OCI-LY1 (cell line): Measurements from ENCODE around the gene XPO6.

Source experiments
- H2AFZ ChIP-seq: fragments of 200-600 bp; sonication (generic), shearing (Covaris generic); 2 replicates; pipeline ENCODE4 v1.6.0; 2014; ENCODE audit warnings: antibody characterized with exemption, mild to moderate bottlenecking, low read length
- H3F3A ChIP-seq: fragments of 200-600 bp; sonication (generic), shearing (Covaris generic); 2 replicates; pipeline ENCODE4 v1.6.0; 2014; ENCODE audit warnings: mild to moderate bottlenecking, antibody characterized with exemption, low read length, moderate library complexity; ENCODE audit not compliant: insufficient read depth
- H3K27ac ChIP-seq: fragments of 200-600 bp; sonication (generic); 2 replicates; pipeline ENCODE4 v1.5.1; 2014; ENCODE audit warnings: low read length, mixed run types, mild to moderate bottlenecking, low read depth; ENCODE audit not compliant: poor library complexity, severe bottlenecking
- H3K27me3 ChIP-seq: fragments of 200-600 bp; sonication (generic); 2 replicates; pipeline ENCODE4 v1.6.0; 2014; ENCODE audit warnings: antibody characterized with exemption, mild to moderate bottlenecking, low read length, moderate library complexity; ENCODE audit not compliant: insufficient read depth
- H3K36me3 ChIP-seq: fragments of 200-600 bp; sonication (generic); 2 replicates; pipeline ENCODE4 v1.6.1; 2014; ENCODE audit warnings: mild to moderate bottlenecking, antibody characterized with exemption, low read length, moderate library complexity, mixed read lengths; ENCODE audit not compliant: insufficient read depth
- H3K4me1 ChIP-seq: fragments of 200-600 bp; sonication (generic); 2 replicates; pipeline ENCODE4 v1.5.1; 2014; ENCODE audit warnings: mild to moderate bottlenecking, low read length, moderate library complexity; ENCODE audit not compliant: insufficient read depth, severe bottlenecking
- H3K4me2 ChIP-seq: fragments of 200-600 bp; sonication (generic), shearing (Covaris generic); 2 replicates; pipeline ENCODE4 v1.6.1; 2014; ENCODE audit warnings: low read length
- H3K4me3 ChIP-seq: fragments of 200-600 bp; sonication (generic); 2 replicates; pipeline ENCODE4 v1.5.1; 2014; ENCODE audit warnings: low read length, low read depth, mild to moderate bottlenecking, mixed read lengths; ENCODE audit not compliant: poor library complexity, severe bottlenecking
- H3K79me2 ChIP-seq: fragments of 200-600 bp; shearing (Covaris generic); 2 replicates; pipeline ENCODE4 v1.6.1; 2016; ENCODE audit warnings: mixed run types, low read length, mixed read lengths; ENCODE audit not compliant: insufficient read depth
- H3K9ac ChIP-seq: fragments of 200-600 bp; sonication (generic), shearing (Covaris generic); 2 replicates; pipeline ENCODE4 v1.6.1; 2014; ENCODE audit warnings: mild to moderate bottlenecking, low read length, mixed read lengths
- H3K9me2 ChIP-seq: fragments of 200-600 bp; sonication (generic), shearing (Covaris generic); 2 replicates; pipeline ENCODE4 v1.6.1; 2014; ENCODE audit warnings: low read depth, mild to moderate bottlenecking, low read length, mixed read lengths
- H3K9me3 ChIP-seq: fragments of 200-600 bp; shearing (Covaris generic); 2 replicates; pipeline ENCODE4 v1.6.1; 2014; ENCODE audit warnings: low read length, mixed read lengths
- H4K20me1 ChIP-seq: fragments of 200-600 bp; sonication (generic), shearing (Covaris generic); 2 replicates; pipeline ENCODE4 v1.6.0; 2016; ENCODE audit warnings: mild to moderate bottlenecking, low read length; ENCODE audit not compliant: insufficient read depth
- CTCF ChIP-seq: fragments of 200-600 bp; sonication (generic), shearing (Covaris generic); IDR thresholded peaks from 2 replicates; pipeline ENCODE4 v1.5.1; 2017; ENCODE audit warnings: mild to moderate bottlenecking, antibody characterized with exemption, low read length, moderate library complexity, mixed read lengths
- EZH2 ChIP-seq: fragments of 200-600 bp; sonication (generic), shearing (Covaris generic); IDR thresholded peaks from 2 replicates; pipeline ENCODE4 v1.8.0; 2017; ENCODE audit warnings: borderline replicate concordance, mixed run types, mild to moderate bottlenecking, antibody characterized with exemption, low read length, moderate library complexity, mixed read lengths

XPO6 gene

GRCh38 chr16:28098959-28099945 lies 112.5 kb downstream of the XPO6 start:
- Histone ChIP-seq H3K4me1 (no peaks in the 10 kb centered on the region), H3K4me2 (no peak overlapping the region), H3K27ac (no peak overlapping the region), H3K9me3 (no peaks in the 10 kb centered on the region), H3K4me3 (no peak overlapping the region), H2AFZ (no peak overlapping the region), H3K9me2 (no peaks in the 10 kb centered on the region), H3K79me2 (no peaks in the 10 kb centered on the region), H3K27me3 (no peaks in the 10 kb centered on the region), H3K9ac (no peak overlapping the region), H4K20me1 (no peaks in the 10 kb centered on the region), H3K36me3 (peaks cover 76% of the 10 kb centered on the region), H3F3A (no peaks in the 10 kb centered on the region)
- TF ChIP-seq CTCF (no peak), EZH2 (no peak)

- no peak overlapping the region for H3K4me2 ChIP-seq
- no peaks in the 10 kb centered on the region for H4K20me1 ChIP-seq
- no peaks in the 10 kb centered on the region for H3K9me3 ChIP-seq
- no peaks in the 10 kb centered on the region for H3K4me1 ChIP-seq
- no peak overlapping the region for H3K9ac ChIP-seq
- H3K9me2 ChIP-seq = no peaks in the 10 kb centered on the region
- no peak overlapping the region for H2AFZ ChIP-seq
- H3K27ac ChIP-seq = no peak overlapping the region
- TF ChIP-seq EZH2 (no peak), CTCF (no peak)
- H3F3A ChIP-seq = no peaks in the 10 kb centered on the region
- H3K79me2 ChIP-seq = no peaks in the 10 kb centered on the region
- H3K36me3 ChIP-seq = peaks cover 67% of the 10 kb centered on the region
- no peaks in the 10 kb centered on the region for H3K27me3 ChIP-seq
- no peak overlapping the region for H3K4me3 ChIP-seq
Observed at GRCh38 chr16:28098171-28098958, 113.4 kb downstream of the XPO6 start.

GRCh38 chr16:28096983-28097899 lies 114.5 kb downstream of the XPO6 start:
- TF ChIP-seq CTCF (no peak), EZH2 (no peak)
- H3K4me2 ChIP-seq = no peak overlapping the region
- no peak overlapping the region for H3K9ac ChIP-seq
- no peaks in the 10 kb centered on the region for H3K9me2 ChIP-seq
- no peak overlapping the region for H3K4me3 ChIP-seq
- H3K9me3 ChIP-seq = no peaks in the 10 kb centered on the region
- no peaks in the 10 kb centered on the region for H3K4me1 ChIP-seq
- H4K20me1 ChIP-seq = no peaks in the 10 kb centered on the region
- no peaks in the 10 kb centered on the region for H3K79me2 ChIP-seq
- H3K36me3 ChIP-seq = peaks cover 57% of the 10 kb centered on the region
- no peak overlapping the region for H3K27ac ChIP-seq
- H3F3A ChIP-seq = no peaks in the 10 kb centered on the region
- H3K27me3 ChIP-seq = no peaks in the 10 kb centered on the region
- no peak overlapping the region for H2AFZ ChIP-seq
